K562 (cell line): ENCODE data around the gene KNDC1.

ENCODE experiments used
- BHLHE40 ChIP-seq: IDR thresholded peaks from 2 replicates; pipeline ENCODE4 v1.6.1; 2011; ENCODE audit warnings: low read length, improper control_type of control experiment
- DDX20 ChIP-seq: fragments of 450-650 bp; IDR thresholded peaks from 2 replicates; pipeline ENCODE4 v1.6.1; 2016; ENCODE audit warnings: missing genetic modification characterization, low read depth, mild to moderate bottlenecking, missing compliant biosample characterization, moderate library complexity
- ELF2 ChIP-seq: fragments of 250-450 bp; sonication (Bioruptor Pico); IDR thresholded peaks from 2 replicates; pipeline ENCODE4 v1.5.0; 2021; ENCODE audit warnings: mild to moderate bottlenecking
- ETV6 ChIP-seq, 3 experiments: fragments of 150-350 bp in 1 of 3; sonication (generic) in 1 of 3; formaldehyde crosslinking in 1 of 3; IDR thresholded peaks; 2 replicates each; pipeline versions ENCODE4 v1.6.1 to v1.8.0; 2014 to 2022; ENCODE audit warnings: borderline replicate concordance in 2 of 3, low read depth in 2 of 3, antibody characterized with exemption in 1 of 3, low read length in 1 of 3, mild to moderate bottlenecking in 1 of 3, missing genetic modification reagents in 1 of 3
- GTF2A2 ChIP-seq: IDR thresholded peaks from 2 replicates; pipeline ENCODE4 v1.6.1; 2016; ENCODE audit warnings: mild to moderate bottlenecking, missing genetic modification characterization, missing compliant biosample characterization
- HMG20A ChIP-seq: fragments of 450-650 bp; formaldehyde crosslinking; conservative IDR thresholded peaks from 2 replicates; pipeline ENCODE4 v1.4.0; 2020; ENCODE audit warnings: mild to moderate bottlenecking, mixed read lengths
- NR3C1 ChIP-seq: sonication (generic); formaldehyde crosslinking; IDR thresholded peaks from 2 replicates; pipeline ENCODE4 v1.8.1; 2022; ENCODE audit warnings: missing genetic modification reagents
- PHF8 ChIP-seq: fragments of 200-600 bp; sonication (generic); IDR thresholded peaks from 2 replicates; pipeline ENCODE4 v1.6.1; 2012; ENCODE audit warnings: mixed run types, mild to moderate bottlenecking, inconsistent platforms, low read length, moderate library complexity, borderline replicate concordance
- POLR2A ChIP-seq: fragments of 450-650 bp; conservative IDR thresholded peaks from 2 replicates; pipeline ENCODE4 v1.6.1; 2016
- RCOR1 ChIP-seq, 2 experiments: IDR thresholded peaks; 2 replicates each; pipeline ENCODE4 v1.6.1; 2012; ENCODE audit warnings: low read depth in 2 of 2, low read length in 2 of 2, borderline replicate concordance in 1 of 2, improper control_type of control experiment in 1 of 2
- RFX5 ChIP-seq: IDR thresholded peaks from 2 replicates; pipeline ENCODE4 v1.6.1; 2011; ENCODE audit warnings: low read depth, mild to moderate bottlenecking, improper control_type of control experiment, low read length
- TEAD2 ChIP-seq: fragments of 450-650 bp; IDR thresholded peaks from 2 replicates; pipeline ENCODE4 v1.6.1; 2016; ENCODE audit warnings: missing genetic modification characterization, control low read depth, missing compliant biosample characterization
- TF ChIP-seq, protein P1 (sequence below), 2 experiments: fragments of 450-650 bp; formaldehyde crosslinking in 1 of 2; IDR thresholded peaks; 2 replicates each; pipeline versions ENCODE4 v1.4.0 to v1.6.1; 2014 to 2020; ENCODE audit warnings: mild to moderate bottlenecking in 2 of 2, borderline replicate concordance in 1 of 2, low read depth in 1 of 2

DNA sequence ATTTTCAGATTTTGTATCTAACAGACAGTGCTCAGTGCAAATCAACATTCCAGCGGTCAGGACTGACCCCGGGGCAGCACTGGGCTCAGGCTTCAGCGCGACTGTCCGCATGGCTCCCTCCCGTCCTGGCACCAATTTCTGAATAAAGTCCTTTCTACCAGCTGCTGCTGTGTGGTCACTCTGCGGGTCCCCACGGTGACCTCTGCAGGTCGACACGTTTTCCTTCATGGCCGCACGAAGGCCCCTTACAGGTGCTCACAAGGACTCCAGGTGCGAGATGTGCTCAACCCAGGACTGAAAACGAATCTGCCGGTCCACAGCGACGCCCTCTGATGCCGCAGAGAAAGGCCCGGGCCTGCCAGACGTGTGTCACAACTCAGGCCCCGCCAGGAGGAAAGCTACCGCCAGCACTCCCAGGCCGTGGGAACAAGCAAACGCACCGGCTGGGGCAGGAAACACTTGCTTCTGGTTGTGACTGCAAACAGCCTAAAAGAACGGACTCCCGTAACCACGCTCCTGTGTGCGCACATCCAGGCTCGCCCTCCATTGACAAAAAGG is 66.3 kb downstream of the KNDC1 start:
- TF ChIP-seq NR3C1 (no peak), RCOR1 (IDR thresholded peaks at IDR 0.05; ENCODE audit: borderline replicate concordance in 1 of 2, low read depth in 2 of 2, low read length in 2 of 2) (no peak), DDX20 (tag) (no peak), GTF2A2 (tag) (no peak), BHLHE40 (no peak), POLR2A (no peak), ETV6 (IDR thresholded peaks at IDR 0.05; ENCODE audit: borderline replicate concordance in 1 of 2, low read depth in 2 of 2, low read length in 1 of 2) (no peak), ETV6 (CRISPR knock-in tag; IDR thresholded peaks at IDR 0.05; ENCODE audit: borderline replicate concordance) (no peak), ELF2 (no peak), TEAD2 (tag) (no peak), RFX5 (no peak), HMG20A (CRISPR knock-in tag) (no peak), PHF8 (no peak)
- TF ChIP-seq, protein P1, sequence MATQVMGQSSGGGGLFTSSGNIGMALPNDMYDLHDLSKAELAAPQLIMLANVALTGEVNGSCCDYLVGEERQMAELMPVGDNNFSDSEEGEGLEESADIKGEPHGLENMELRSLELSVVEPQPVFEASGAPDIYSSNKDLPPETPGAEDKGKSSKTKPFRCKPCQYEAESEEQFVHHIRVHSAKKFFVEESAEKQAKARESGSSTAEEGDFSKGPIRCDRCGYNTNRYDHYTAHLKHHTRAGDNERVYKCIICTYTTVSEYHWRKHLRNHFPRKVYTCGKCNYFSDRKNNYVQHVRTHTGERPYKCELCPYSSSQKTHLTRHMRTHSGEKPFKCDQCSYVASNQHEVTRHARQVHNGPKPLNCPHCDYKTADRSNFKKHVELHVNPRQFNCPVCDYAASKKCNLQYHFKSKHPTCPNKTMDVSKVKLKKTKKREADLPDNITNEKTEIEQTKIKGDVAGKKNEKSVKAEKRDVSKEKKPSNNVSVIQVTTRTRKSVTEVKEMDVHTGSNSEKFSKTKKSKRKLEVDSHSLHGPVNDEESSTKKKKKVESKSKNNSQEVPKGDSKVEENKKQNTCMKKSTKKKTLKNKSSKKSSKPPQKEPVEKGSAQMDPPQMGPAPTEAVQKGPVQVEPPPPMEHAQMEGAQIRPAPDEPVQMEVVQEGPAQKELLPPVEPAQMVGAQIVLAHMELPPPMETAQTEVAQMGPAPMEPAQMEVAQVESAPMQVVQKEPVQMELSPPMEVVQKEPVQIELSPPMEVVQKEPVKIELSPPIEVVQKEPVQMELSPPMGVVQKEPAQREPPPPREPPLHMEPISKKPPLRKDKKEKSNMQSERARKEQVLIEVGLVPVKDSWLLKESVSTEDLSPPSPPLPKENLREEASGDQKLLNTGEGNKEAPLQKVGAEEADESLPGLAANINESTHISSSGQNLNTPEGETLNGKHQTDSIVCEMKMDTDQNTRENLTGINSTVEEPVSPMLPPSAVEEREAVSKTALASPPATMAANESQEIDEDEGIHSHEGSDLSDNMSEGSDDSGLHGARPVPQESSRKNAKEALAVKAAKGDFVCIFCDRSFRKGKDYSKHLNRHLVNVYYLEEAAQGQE (IDR thresholded peaks at IDR 0.05; ENCODE audit: borderline replicate concordance): no peak
- TF ChIP-seq, protein P1 (CRISPR knock-in tag; IDR thresholded peaks at IDR 0.05; ENCODE audit: low read depth): no peak
